GM23338 (cell line): ENCODE measurements around the gene AQP12B. TPM values are rescaled to one million over a fixed set of nuclear protein-coding genes. Genes with fewer than 3 reads are reported as not detected.

Source experiments
- ATAC-seq: fragments of 200-7000 bp; cut with Tn5 transposase; 3 replicates; pipeline ENCODE4 v1.9.1; 2020
- DNase-seq: peaks from one replicate; pipeline ENCODE4 v3.0.0-alpha.2; 2015; ENCODE audit warnings: low spot score
- H2AFZ ChIP-seq: fragments of 200-600 bp; sonication (generic); 2 replicates; pipeline ENCODE4 v1.8.0; 2016; ENCODE audit warnings: antibody characterized with exemption, mild to moderate bottlenecking, moderate library complexity
- H3F3A ChIP-seq: fragments of 200-600 bp; sonication (generic); replicated peaks from 2 replicates; pipeline ENCODE4 v1.8.0; 2017; ENCODE audit warnings: antibody characterized with exemption, mixed run types, low read depth
- H3K27ac ChIP-seq: fragments of 200-600 bp; sonication (generic); 2 replicates; pipeline ENCODE4 v1.6.1; 2016; ENCODE audit warnings: low read depth
- H3K27me3 ChIP-seq: fragments of 200-600 bp; sonication (generic); 2 replicates; pipeline ENCODE4 v1.8.0; 2016; ENCODE audit warnings: mild to moderate bottlenecking, mixed run types, moderate library complexity; ENCODE audit not compliant: insufficient read depth
- H3K36me3 ChIP-seq: fragments of 200-600 bp; sonication (generic); 2 replicates; pipeline ENCODE4 v1.8.0; 2016; ENCODE audit warnings: mild to moderate bottlenecking; ENCODE audit not compliant: insufficient read depth
- H3K4me1 ChIP-seq: fragments of 200-600 bp; sonication (generic); 2 replicates; pipeline ENCODE4 v1.8.0; 2016; ENCODE audit warnings: mild to moderate bottlenecking, moderate library complexity; ENCODE audit not compliant: insufficient read depth
- H3K4me2 ChIP-seq: fragments of 200-600 bp; sonication (generic); 2 replicates; pipeline ENCODE4 v1.7.1; 2017; ENCODE audit warnings: mixed run types
- H3K4me3 ChIP-seq: fragments of 200-600 bp; sonication (generic); 2 replicates; pipeline ENCODE4 v1.6.1; 2016; ENCODE audit warnings: mixed run types
- H3K79me2 ChIP-seq: fragments of 200-600 bp; sonication (generic); replicated peaks from 2 replicates; pipeline ENCODE4 v1.8.0; 2017; ENCODE audit warnings: mild to moderate bottlenecking; ENCODE audit not compliant: insufficient read depth
- H3K9me2 ChIP-seq: fragments of 200-600 bp; sonication (generic); 2 replicates; pipeline ENCODE4 v1.8.0; 2017; ENCODE audit not compliant: insufficient read depth
- H4K20me1 ChIP-seq: fragments of 200-600 bp; sonication (generic); replicated peaks from 2 replicates; pipeline ENCODE4 v1.8.0; 2017; ENCODE audit warnings: mild to moderate bottlenecking; ENCODE audit not compliant: insufficient read depth
- H3K27ac Mint-ChIP-seq: 2 replicates; pipeline ENCODE4 v1.8.0; 2020; ENCODE audit warnings: inconsistent platforms, mild to moderate bottlenecking, moderate library complexity, mixed read lengths
- H3K27me3 Mint-ChIP-seq: 3 replicates; pipeline ENCODE4 v1.8.0; 2022; ENCODE audit warnings: low read depth, mild to moderate bottlenecking, moderate library complexity, mixed read lengths, inconsistent platforms; ENCODE audit not compliant: insufficient read depth, poor library complexity
- H3K36me3 Mint-ChIP-seq: 3 replicates; pipeline ENCODE4 v1.8.0; 2021; ENCODE audit warnings: low read depth, mild to moderate bottlenecking, inconsistent platforms, moderate library complexity, mixed read lengths
- H3K4me1 Mint-ChIP-seq: 3 replicates; pipeline ENCODE4 v1.8.0; 2020; ENCODE audit warnings: mild to moderate bottlenecking, inconsistent platforms, mixed read lengths
- H3K4me3 Mint-ChIP-seq: 3 replicates; pipeline ENCODE4 v1.8.0; 2021; ENCODE audit warnings: moderate library complexity, mild to moderate bottlenecking, inconsistent platforms, mixed read lengths
- H3K9me3 Mint-ChIP-seq: 3 replicates; pipeline ENCODE4 v1.8.0; 2020; ENCODE audit warnings: moderate library complexity, mild to moderate bottlenecking, inconsistent platforms, mixed read lengths
- CREB1 ChIP-seq: fragments of 250-450 bp; sonication (Bioruptor Pico); IDR thresholded peaks from 2 replicates; pipeline ENCODE4 v1.5.0; 2020; ENCODE audit warnings: low read depth, mild to moderate bottlenecking, moderate library complexity
- EZH2 ChIP-seq: fragments of 200-600 bp; sonication (generic); IDR thresholded peaks from one replicate; pipeline ENCODE4 v1.8.0; 2017; ENCODE audit warnings: antibody characterized with exemption, mild to moderate bottlenecking, low read depth; ENCODE audit not compliant: unreplicated experiment
- JUNB ChIP-seq: IDR thresholded peaks from one replicate; pipeline ENCODE4 v1.6.1; 2016; ENCODE audit warnings: antibody characterized with exemption; ENCODE audit not compliant: unreplicated experiment
- NANOG ChIP-seq: IDR thresholded peaks from 2 replicates; pipeline ENCODE4 v1.6.1; 2016; ENCODE audit warnings: antibody characterized with exemption, borderline replicate concordance
- STAT1 ChIP-seq: IDR thresholded peaks from one replicate; pipeline ENCODE4 v1.6.1; 2016; ENCODE audit warnings: antibody characterized with exemption; ENCODE audit not compliant: unreplicated experiment
- ZNF114 ChIP-seq: fragments of 250-450 bp; sonication (Bioruptor Pico); IDR thresholded peaks from 2 replicates; pipeline ENCODE4 v1.5.0; 2020; ENCODE audit warnings: mild to moderate bottlenecking, moderate library complexity
- ZNF331 ChIP-seq: fragments of 250-450 bp; sonication (Bioruptor Pico); IDR thresholded peaks from 2 replicates; pipeline ENCODE4 v1.5.0; 2020; ENCODE audit warnings: low read depth, mild to moderate bottlenecking, moderate library complexity
- polyA plus RNA-seq: library from polyadenylated mRNA; unstranded; fragments of >200 nt; fragmentation: Nextera tagmentation; extraction: Ambion mirVana; gene quantifications from 2 replicates; pipeline ENCODE4 v1.2.1, GENCODE V29; 2016
- total RNA-seq: library from RNA; depleted of rRNA; stranded (reverse); fragments of >200 nt; shearing (Covaris generic); gene quantifications from 2 replicates; pipeline ENCODE4 v1.2.3, GENCODE V29; 2014
- TF ChIP-seq, protein P1 (sequence below): fragments of 250-450 bp; sonication (Bioruptor Pico); IDR thresholded peaks from 2 replicates; pipeline ENCODE4 v1.5.0; 2020; ENCODE audit warnings: mild to moderate bottlenecking, moderate library complexity

The AQP12B gene
- total and polyA plus RNA-seq, 2 experiments from 2014 or later, result not detected

DNA sequence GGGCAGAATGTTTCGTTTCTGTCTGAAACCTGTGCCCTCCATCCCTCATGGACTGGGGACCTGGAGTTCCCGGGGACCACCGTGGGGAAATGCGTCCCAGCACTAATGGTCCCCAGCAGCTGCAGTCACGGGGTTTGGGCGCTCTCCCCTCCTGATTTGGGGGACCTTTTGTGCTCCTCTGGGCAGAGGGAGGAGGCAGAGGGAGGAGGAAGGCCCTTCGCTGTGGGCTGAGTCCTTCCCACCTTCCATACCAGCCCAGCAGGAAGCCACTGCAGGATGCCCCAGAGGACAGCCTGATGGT is 54.2 kb downstream of the AQP12B start:
- DNase-seq (no peak), ATAC-seq (no peak)
- Histone ChIP-seq H3K4me1 (no peaks in the 10 kb centered on the region), H4K20me1 (no peaks in the 10 kb centered on the region), H3F3A (no peaks in the 10 kb centered on the region), H3K4me3 (no peak overlapping the region), H3K79me2 (no peaks in the 10 kb centered on the region), H3K9me2 (no peaks in the 10 kb centered on the region), H3K27me3 (no peaks in the 10 kb centered on the region), H2AFZ (no peak overlapping the region), H3K27ac (no peak overlapping the region), H3K4me2 (no peak overlapping the region), H3K36me3 (no peaks in the 10 kb centered on the region)
- no peak overlapping the region for H3K4me3 Mint-ChIP-seq
- peaks cover 6% of the 10 kb centered on the region; the same call in 2 of the 3 replicates for H3K36me3 Mint-ChIP-seq
- H3K9me3 Mint-ChIP-seq, result peaks cover 18% of the 10 kb centered on the region
- peaks cover 4% of the 10 kb centered on the region; the same call in 1 of the 3 replicates for H3K4me1 Mint-ChIP-seq
- no peak for TF ChIP-seq NANOG
- no peak for TF ChIP-seq STAT1
- TF ChIP-seq, protein P1, sequence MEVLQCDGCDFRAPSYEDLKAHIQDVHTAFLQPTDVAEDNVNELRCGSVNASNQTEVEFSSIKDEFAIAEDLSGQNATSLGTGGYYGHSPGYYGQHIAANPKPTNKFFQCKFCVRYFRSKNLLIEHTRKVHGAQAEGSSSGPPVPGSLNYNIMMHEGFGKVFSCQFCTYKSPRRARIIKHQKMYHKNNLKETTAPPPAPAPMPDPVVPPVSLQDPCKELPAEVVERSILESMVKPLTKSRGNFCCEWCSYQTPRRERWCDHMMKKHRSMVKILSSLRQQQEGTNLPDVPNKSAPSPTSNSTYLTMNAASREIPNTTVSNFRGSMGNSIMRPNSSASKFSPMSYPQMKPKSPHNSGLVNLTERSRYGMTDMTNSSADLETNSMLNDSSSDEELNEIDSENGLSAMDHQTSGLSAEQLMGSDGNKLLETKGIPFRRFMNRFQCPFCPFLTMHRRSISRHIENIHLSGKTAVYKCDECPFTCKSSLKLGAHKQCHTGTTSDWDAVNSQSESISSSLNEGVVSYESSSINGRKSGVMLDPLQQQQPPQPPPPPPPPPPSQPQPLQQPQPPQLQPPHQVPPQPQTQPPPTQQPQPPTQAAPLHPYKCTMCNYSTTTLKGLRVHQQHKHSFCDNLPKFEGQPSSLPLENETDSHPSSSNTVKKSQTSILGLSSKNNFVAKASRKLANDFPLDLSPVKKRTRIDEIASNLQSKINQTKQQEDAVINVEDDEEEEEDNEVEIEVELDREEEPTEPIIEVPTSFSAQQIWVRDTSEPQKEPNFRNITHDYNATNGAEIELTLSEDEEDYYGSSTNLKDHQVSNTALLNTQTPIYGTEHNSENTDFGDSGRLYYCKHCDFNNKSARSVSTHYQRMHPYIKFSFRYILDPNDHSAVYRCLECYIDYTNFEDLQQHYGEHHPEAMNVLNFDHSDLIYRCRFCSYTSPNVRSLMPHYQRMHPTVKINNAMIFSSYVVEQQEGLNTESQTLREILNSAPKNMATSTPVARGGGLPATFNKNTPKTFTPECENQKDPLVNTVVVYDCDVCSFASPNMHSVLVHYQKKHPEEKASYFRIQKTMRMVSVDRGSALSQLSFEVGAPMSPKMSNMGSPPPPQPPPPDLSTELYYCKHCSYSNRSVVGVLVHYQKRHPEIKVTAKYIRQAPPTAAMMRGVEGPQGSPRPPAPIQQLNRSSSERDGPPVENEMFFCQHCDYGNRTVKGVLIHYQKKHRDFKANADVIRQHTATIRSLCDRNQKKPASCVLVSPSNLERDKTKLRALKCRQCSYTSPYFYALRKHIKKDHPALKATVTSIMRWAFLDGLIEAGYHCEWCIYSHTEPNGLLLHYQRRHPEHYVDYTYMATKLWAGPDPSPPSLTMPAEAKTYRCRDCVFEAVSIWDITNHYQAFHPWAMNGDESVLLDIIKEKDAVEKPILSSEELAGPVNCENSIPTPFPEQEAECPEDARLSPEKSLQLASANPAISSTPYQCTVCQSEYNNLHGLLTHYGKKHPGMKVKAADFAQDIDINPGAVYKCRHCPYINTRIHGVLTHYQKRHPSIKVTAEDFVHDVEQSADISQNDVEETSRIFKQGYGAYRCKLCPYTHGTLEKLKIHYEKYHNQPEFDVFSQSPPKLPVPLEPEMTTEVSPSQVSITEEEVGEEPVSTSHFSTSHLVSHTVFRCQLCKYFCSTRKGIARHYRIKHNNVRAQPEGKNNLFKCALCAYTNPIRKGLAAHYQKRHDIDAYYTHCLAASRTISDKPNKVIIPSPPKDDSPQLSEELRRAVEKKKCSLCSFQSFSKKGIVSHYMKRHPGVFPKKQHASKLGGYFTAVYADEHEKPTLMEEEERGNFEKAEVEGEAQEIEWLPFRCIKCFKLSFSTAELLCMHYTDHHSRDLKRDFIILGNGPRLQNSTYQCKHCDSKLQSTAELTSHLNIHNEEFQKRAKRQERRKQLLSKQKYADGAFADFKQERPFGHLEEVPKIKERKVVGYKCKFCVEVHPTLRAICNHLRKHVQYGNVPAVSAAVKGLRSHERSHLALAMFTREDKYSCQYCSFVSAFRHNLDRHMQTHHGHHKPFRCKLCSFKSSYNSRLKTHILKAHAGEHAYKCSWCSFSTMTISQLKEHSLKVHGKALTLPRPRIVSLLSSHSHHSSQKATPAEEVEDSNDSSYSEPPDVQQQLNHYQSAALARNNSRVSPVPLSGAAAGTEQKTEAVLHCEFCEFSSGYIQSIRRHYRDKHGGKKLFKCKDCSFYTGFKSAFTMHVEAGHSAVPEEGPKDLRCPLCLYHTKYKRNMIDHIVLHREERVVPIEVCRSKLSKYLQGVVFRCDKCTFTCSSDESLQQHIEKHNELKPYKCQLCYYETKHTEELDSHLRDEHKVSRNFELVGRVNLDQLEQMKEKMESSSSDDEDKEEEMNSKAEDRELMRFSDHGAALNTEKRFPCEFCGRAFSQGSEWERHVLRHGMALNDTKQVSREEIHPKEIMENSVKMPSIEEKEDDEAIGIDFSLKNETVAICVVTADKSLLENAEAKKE, result no peak
- no peak for TF ChIP-seq ZNF331 (CRISPR knock-in tag)
- TF ChIP-seq JUNB, result no peak
- H3K27me3 Mint-ChIP-seq, result peaks cover 8% of the 10 kb centered on the region
- H3K27ac Mint-ChIP-seq, result no peak overlapping the region

DNA sequence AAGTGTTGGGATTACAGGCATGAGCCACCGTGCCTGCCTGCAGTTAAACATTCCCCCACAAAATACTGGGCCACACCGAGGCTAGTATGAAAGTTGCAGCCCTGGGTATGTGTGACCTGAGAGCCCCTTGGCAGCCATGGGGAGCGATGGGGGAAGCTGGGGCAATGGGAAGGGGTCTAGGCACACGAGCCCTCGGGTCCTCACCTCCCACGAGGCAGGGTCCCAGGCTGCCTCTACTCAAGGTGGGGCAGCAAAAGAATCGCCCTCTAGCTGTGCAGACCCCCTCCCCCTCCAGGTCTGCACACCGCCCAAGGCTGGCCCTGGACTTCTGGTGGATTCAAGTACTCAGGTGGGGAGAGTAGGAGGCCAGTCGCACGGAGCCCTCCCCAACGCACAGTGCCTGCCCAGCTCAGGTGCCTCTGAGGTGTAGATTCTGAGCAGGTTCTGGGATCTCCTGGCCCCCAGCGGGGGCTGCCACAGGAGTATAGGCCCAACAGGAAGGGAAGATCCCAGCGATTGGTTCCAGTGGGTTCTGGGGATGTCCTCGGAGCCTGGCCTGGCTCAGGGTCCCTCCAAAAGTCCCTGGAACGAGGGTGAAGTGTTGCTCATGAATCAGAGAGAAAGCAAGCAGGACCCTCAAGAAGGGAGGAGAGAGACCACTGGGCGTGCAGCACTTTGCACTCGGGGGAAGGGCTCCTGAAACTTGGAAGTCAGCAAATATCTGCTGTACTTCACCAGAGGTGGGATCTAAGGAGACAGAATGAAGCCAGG is 54.8 kb downstream of the AQP12B start:
- Histone ChIP-seq H3K4me2 (no peak overlapping the region), H3K36me3 (no peaks in the 10 kb centered on the region), H3K4me3 (no peak overlapping the region), H2AFZ (no peak overlapping the region), H3F3A (no peaks in the 10 kb centered on the region), H3K9me2 (no peaks in the 10 kb centered on the region), H3K27ac (no peak overlapping the region), H3K79me2 (no peaks in the 10 kb centered on the region), H3K4me1 (no peaks in the 10 kb centered on the region), H3K27me3 (no peaks in the 10 kb centered on the region), H4K20me1 (no peaks in the 10 kb centered on the region)
- Mint-ChIP-seq H3K27ac (no peak overlapping the region), H3K4me3 (no peak overlapping the region), H3K27me3 (peaks cover 8% of the 10 kb centered on the region), H3K36me3 (peaks cover 2% of the 10 kb centered on the region; the same call in 1 of the 3 replicates), H3K9me3 (peaks cover 13% of the 10 kb centered on the region), H3K4me1 (peaks cover 4% of the 10 kb centered on the region; the same call in 1 of the 3 replicates)
- ATAC-seq, result no peak
- DNase-seq, result no peak
- TF ChIP-seq ZNF331 (CRISPR knock-in tag), result no peak
- TF ChIP-seq JUNB, result no peak
- TF ChIP-seq EZH2, result no peak
- TF ChIP-seq CREB1 (CRISPR knock-in tag), result no peak
- TF ChIP-seq ZNF114 (CRISPR knock-in tag), result no peak
